K562 (cell line): ENCODE data around the gene BICD1. TPM values are rescaled to one million over a fixed set of nuclear protein-coding genes. Genes with fewer than 3 reads are reported as not detected.
A peak's percentile ranks its signal among the peaks of the same experiment; 100 is the strongest.

Source experiments
- SMC3 ChIP-seq: conservative IDR thresholded peaks from 2 replicates; pipeline ENCODE4 v1.6.1; 2011; ENCODE audit warnings: low read depth, low read length, improper control_type of control experiment; ENCODE audit not compliant: insufficient read depth
- TAF7 ChIP-seq: fragments of 450-650 bp; IDR thresholded peaks from 2 replicates; pipeline ENCODE4 v1.6.1; 2016; ENCODE audit warnings: missing genetic modification characterization, missing compliant biosample characterization
- TEAD1 ChIP-seq, 2 experiments: fragments of 450-650 bp in 1 of 2; sonication (generic) in 1 of 2; formaldehyde crosslinking; IDR thresholded peaks; 2 replicates each; pipeline versions ENCODE4 v1.4.0 to v1.8.0; 2020 to 2022; ENCODE audit warnings: mild to moderate bottlenecking in 2 of 2, missing genetic modification reagents in 1 of 2
- ZNF224 ChIP-seq: sonication (generic); formaldehyde crosslinking; IDR thresholded peaks from 2 replicates; pipeline ENCODE4 v1.8.0; 2022; ENCODE audit warnings: mild to moderate bottlenecking, missing genetic modification reagents
- ZNF311 ChIP-seq: fragments of 250-450 bp; sonication (Bioruptor Pico); IDR thresholded peaks from 2 replicates; pipeline ENCODE4 v1.4.0; 2020; ENCODE audit warnings: mild to moderate bottlenecking, moderate library complexity
- polyA plus RNA-seq, 8 experiments: library from polyadenylated mRNA; depleted of rRNA in 4 of 8; stranded (reverse) in 5 of 8; unstranded in 3 of 8; fragments of >200 nt; fragmentation: Nextera tagmentation in 2 of 8; fragmentation: Illumina TruSeq in 1 of 8; extraction: Ambion mirVana in 2 of 8; extraction: Trizol in 1 of 8; gene quantifications; 2 replicates each; pipeline versions ENCODE4 v1.2.1 to v1.2.3, GENCODE V29; 2011 to 2014; ENCODE audit warnings: inconsistent platforms in 1 of 8, missing spikeins in 1 of 8
- total RNA-seq, 7 experiments: library from RNA; depleted of rRNA in 6 of 7; stranded (reverse); fragments of >200 nt in 6 of 7; fragmentation: Illumina TruSeq in 2 of 7; extraction: Trizol in 2 of 7; gene quantifications; 2 replicates each; pipeline versions ENCODE4 v1.2.1 to v1.2.3, GENCODE V29; 2011 to 2021; ENCODE audit warnings: low replicate concordance in 1 of 7
- TF ChIP-seq, protein P1 (sequence below), 2 experiments: fragments of 450-650 bp; formaldehyde crosslinking in 1 of 2; IDR thresholded peaks; 2 replicates each; pipeline versions ENCODE4 v1.4.0 to v1.6.1; 2014 to 2020; ENCODE audit warnings: mild to moderate bottlenecking in 2 of 2, borderline replicate concordance in 1 of 2, low read depth in 1 of 2
- TF ChIP-seq, protein P2 (sequence below), 3 experiments: fragments of 200-800 bp in 1 of 3; fragments of 250-450 bp in 1 of 3; fragments of 450-650 bp in 1 of 3; sonication (Bioruptor Pico) in 1 of 3; sonication (Bioruptor generic) in 1 of 3; formaldehyde crosslinking in 1 of 3; IDR thresholded peaks; 2 replicates each; pipeline versions ENCODE4 v1.6.1 to v1.8.0; 2016 to 2022; ENCODE audit warnings: mild to moderate bottlenecking in 2 of 3, missing genetic modification characterization in 2 of 3, missing compliant biosample characterization in 1 of 3, moderate library complexity in 1 of 3
- TF ChIP-seq, protein P3 (sequence below): sonication (generic); formaldehyde crosslinking; IDR thresholded peaks from 2 replicates; pipeline ENCODE4 v1.8.0; 2022; ENCODE audit warnings: mild to moderate bottlenecking, missing genetic modification reagents
- TF ChIP-seq, protein P4 (sequence below): fragments of 450-650 bp; IDR thresholded peaks from 2 replicates; pipeline ENCODE4 v1.6.1; 2016; ENCODE audit warnings: borderline replicate concordance

The BICD1 gene
- total and polyA plus RNA-seq, 9 of the 15 experiments (the other 6 are each of a cell fraction or from before 2014, with no cell fraction given): 3.5 to 21.1 (median 12.5) TPM

DNA sequence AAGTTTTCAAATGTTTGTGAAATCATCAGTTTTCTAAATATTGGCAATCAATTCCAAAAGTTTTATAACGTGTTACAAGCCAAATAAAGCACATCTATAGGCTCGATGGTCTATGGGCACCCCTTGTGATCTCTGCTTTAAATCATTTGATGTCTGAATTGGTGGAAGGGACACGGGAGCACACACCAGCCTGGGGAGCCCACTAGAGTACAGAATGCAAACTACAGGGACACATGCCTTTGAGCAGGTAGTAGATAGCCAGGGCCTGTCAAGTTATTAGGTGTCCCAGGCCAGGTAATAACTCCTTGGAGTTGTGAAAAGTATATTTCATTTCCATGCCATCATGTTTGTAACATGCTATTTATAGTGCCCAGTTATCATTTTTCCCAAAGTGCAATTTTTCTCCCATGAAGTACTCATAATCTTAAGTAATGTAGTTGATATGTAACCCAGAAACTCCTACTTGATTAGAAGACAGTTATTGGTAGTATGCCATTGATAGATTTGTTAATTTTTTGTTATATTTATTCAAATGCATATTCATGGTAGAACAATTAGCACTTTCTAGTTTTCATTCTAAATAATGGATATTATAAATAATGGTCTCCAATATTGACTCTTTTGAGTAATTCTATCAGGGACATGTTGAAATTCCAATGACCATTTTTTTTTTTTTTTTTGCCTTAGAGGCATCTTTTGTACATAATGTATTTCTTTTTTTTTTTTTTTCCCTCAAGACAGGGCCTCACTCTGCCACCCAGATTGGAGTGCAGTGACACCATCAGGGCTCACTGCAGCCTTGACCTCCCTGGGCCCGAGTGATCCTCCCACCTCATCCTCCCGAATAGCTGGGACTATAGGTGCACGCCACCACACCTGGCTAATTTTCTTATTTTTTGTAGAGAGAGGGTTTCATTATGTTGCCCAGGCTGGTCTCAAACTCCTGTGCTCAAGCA is 195.8 kb downstream of the BICD1 start (continued):
- TF ChIP-seq, protein P1, sequence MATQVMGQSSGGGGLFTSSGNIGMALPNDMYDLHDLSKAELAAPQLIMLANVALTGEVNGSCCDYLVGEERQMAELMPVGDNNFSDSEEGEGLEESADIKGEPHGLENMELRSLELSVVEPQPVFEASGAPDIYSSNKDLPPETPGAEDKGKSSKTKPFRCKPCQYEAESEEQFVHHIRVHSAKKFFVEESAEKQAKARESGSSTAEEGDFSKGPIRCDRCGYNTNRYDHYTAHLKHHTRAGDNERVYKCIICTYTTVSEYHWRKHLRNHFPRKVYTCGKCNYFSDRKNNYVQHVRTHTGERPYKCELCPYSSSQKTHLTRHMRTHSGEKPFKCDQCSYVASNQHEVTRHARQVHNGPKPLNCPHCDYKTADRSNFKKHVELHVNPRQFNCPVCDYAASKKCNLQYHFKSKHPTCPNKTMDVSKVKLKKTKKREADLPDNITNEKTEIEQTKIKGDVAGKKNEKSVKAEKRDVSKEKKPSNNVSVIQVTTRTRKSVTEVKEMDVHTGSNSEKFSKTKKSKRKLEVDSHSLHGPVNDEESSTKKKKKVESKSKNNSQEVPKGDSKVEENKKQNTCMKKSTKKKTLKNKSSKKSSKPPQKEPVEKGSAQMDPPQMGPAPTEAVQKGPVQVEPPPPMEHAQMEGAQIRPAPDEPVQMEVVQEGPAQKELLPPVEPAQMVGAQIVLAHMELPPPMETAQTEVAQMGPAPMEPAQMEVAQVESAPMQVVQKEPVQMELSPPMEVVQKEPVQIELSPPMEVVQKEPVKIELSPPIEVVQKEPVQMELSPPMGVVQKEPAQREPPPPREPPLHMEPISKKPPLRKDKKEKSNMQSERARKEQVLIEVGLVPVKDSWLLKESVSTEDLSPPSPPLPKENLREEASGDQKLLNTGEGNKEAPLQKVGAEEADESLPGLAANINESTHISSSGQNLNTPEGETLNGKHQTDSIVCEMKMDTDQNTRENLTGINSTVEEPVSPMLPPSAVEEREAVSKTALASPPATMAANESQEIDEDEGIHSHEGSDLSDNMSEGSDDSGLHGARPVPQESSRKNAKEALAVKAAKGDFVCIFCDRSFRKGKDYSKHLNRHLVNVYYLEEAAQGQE (IDR thresholded peaks at IDR 0.05; ENCODE audit: borderline replicate concordance): peak; percentile 79; the same call in 1 of the 2 replicates
- TF ChIP-seq, protein P1 (CRISPR knock-in tag; IDR thresholded peaks at IDR 0.05; ENCODE audit: low read depth): no peak
- TF ChIP-seq ZNF224 (CRISPR knock-in tag): no peak
- TF ChIP-seq SMC3: peak; percentile 52; the same call in 1 of the 2 replicates
- TF ChIP-seq ZNF311: no peak
- TF ChIP-seq, protein P2, sequence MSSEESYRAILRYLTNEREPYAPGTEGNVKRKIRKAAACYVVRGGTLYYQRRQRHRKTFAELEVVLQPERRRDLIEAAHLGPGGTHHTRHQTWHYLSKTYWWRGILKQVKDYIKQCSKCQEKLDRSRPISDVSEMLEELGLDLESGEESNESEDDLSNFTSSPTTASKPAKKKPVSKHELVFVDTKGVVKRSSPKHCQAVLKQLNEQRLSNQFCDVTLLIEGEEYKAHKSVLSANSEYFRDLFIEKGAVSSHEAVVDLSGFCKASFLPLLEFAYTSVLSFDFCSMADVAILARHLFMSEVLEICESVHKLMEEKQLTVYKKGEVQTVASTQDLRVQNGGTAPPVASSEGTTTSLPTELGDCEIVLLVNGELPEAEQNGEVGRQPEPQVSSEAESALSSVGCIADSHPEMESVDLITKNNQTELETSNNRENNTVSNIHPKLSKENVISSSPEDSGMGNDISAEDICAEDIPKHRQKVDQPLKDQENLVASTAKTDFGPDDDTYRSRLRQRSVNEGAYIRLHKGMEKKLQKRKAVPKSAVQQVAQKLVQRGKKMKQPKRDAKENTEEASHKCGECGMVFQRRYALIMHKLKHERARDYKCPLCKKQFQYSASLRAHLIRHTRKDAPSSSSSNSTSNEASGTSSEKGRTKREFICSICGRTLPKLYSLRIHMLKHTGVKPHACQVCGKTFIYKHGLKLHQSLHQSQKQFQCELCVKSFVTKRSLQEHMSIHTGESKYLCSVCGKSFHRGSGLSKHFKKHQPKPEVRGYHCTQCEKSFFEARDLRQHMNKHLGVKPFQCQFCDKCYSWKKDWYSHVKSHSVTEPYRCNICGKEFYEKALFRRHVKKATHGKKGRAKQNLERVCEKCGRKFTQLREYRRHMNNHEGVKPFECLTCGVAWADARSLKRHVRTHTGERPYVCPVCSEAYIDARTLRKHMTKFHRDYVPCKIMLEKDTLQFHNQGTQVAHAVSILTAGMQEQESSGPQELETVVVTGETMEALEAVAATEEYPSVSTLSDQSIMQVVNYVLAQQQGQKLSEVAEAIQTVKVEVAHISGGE (CRISPR knock-in tag; IDR thresholded peaks at IDR 0.05): no peak
- TF ChIP-seq, protein P3, sequence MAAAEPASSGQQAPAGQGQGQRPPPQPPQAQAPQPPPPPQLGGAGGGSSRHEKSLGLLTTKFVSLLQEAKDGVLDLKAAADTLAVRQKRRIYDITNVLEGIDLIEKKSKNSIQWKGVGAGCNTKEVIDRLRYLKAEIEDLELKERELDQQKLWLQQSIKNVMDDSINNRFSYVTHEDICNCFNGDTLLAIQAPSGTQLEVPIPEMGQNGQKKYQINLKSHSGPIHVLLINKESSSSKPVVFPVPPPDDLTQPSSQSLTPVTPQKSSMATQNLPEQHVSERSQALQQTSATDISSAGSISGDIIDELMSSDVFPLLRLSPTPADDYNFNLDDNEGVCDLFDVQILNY: no peak
- TF ChIP-seq, protein P4, sequence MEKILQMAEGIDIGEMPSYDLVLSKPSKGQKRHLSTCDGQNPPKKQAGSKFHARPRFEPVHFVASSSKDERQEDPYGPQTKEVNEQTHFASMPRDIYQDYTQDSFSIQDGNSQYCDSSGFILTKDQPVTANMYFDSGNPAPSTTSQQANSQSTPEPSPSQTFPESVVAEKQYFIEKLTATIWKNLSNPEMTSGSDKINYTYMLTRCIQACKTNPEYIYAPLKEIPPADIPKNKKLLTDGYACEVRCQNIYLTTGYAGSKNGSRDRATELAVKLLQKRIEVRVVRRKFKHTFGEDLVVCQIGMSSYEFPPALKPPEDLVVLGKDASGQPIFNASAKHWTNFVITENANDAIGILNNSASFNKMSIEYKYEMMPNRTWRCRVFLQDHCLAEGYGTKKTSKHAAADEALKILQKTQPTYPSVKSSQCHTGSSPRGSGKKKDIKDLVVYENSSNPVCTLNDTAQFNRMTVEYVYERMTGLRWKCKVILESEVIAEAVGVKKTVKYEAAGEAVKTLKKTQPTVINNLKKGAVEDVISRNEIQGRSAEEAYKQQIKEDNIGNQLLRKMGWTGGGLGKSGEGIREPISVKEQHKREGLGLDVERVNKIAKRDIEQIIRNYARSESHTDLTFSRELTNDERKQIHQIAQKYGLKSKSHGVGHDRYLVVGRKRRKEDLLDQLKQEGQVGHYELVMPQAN: no peak
- TF ChIP-seq TEAD1 (CRISPR knock-in tag; IDR thresholded peaks at IDR 0.05): peak in 1 of 2 experiments; percentile 62; a peak in 1 of 4 replicates
- TF ChIP-seq TAF7: no peak
